NB4 (cell line): ENCODE measurements around the gene TMEM135.

Experiments
- MAX ChIP-seq: IDR thresholded peaks from 2 replicates; pipeline ENCODE4 v1.6.1; 2011; ENCODE audit warnings: low read depth, low read length
- TF ChIP-seq, protein P1 (sequence below): IDR thresholded peaks from one replicate; pipeline ENCODE4 v1.5.1; 2012; ENCODE audit warnings: low read depth, low read length

- TF ChIP-seq MAX = no peak
- TF ChIP-seq, protein P1, sequence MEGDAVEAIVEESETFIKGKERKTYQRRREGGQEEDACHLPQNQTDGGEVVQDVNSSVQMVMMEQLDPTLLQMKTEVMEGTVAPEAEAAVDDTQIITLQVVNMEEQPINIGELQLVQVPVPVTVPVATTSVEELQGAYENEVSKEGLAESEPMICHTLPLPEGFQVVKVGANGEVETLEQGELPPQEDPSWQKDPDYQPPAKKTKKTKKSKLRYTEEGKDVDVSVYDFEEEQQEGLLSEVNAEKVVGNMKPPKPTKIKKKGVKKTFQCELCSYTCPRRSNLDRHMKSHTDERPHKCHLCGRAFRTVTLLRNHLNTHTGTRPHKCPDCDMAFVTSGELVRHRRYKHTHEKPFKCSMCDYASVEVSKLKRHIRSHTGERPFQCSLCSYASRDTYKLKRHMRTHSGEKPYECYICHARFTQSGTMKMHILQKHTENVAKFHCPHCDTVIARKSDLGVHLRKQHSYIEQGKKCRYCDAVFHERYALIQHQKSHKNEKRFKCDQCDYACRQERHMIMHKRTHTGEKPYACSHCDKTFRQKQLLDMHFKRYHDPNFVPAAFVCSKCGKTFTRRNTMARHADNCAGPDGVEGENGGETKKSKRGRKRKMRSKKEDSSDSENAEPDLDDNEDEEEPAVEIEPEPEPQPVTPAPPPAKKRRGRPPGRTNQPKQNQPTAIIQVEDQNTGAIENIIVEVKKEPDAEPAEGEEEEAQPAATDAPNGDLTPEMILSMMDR = no peak
Observed at GRCh38 chr11:87224486-87224885, 186.8 kb downstream of the TMEM135 start.
